Hematopoietic multipotent progenitor cell treated with erythropoietin and hydrocortisone succinate and interleukin-3 and kit ligand, for 8 days (in vitro differentiated cells): Measurements from ENCODE around the gene SPATA20.

ENCODE experiments used
- DNase-seq: peaks from one replicate; pipeline ENCODE4 v3.0.0-alpha.2; 2015

SPATA20 gene

DNA sequence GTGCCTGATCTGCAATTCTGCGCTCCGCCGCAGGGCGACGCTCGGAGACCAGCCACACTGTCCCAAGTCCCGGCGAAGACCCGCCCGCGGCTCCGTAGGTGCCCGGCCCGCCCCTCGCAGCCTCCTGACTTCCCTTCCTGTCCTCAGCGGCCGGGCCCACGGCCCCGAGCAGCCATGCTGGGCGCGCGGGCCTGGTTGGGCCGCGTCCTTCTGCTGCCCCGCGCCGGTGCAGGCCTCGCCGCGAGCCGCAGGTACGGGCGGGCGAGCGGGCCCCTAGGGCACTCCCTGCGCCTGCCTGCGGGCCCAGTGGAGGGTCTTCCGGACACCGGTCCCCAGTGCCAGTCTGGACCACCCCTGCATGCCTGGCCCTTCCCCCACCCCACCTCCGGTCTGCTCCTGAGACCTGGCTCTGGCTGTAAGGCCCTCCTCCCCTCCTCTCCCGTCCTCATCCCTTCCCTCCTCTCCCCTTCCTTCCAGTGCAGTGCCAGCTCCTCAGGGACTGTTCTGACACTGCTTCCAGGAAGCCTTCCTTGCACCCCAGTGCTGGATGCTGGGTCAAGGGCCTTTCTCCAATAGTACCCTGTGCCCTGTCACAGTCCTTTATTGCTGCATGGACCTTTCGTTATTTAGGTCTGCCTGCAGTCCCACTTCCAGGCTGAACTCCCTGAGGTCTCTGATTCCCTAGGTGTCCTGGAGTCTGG lies at the start of gene SPATA20:
Gene SPATA20, plus strand, starts transcription at position 140 of the 701 bp plus-strand sequence. Its CDS starts 35 bp downstream, at position 175.
- peak; percentile 90 for DNase-seq

DNA sequence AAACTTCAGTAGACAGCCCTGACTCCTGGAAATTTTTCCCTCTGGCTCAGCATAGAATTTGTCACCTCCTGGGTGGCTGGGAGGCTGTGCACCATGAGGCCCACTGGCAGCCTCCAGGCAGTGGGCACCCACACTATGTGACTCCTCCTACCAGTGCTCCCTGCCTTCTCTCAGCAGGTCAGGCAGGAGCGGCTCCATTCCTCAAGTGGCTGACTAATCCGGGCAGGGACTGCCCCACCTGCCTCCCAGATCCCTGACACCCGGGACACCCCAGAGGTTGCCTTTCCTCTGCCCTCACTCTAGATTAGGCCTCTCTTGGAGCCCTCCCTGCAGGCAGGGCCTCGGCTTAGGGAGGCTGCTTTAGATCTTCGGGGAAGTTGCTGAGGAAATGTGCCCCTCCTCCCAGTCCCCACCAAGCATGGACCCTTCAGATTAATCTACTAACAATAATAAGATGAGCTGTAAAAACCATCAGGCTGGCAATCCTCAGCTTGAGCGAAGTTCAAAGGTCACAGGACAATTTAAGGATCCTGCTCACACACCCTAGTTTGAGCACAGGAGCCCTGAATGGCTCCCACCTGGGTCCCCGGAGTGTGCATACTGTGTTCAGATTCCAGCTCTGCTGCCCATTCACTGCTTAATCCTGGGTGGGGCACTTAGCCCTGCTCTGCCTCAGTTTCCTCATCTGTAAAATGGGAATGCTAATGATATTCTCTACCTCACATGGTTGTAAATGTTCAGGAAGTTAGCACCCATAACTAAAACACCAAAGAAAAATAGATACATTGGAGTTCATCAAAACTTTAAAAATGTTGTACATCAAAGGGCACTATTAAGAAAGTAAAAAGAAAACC lies 48.7 kb upstream of the SPATA20 start:
- no peak for DNase-seq

DNA sequence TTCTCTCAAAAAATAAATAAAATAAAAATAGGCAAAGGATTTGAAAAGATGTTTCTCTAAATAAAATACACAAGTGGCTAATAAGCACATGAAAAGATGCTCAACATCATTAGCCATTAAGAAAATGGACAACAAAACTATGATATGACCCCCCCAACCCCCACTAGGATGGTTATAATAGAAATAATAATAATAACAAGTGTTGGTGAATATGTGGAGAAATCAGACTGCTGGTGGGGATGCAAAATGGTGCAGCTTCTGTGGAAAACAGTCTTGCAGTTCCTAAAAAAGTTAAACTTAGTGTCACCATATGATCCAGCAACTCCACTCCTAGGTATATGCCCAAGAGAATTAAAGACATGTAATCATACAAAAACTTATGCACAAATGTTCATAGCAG lies 47.7 kb upstream of the SPATA20 start:
- DNase-seq = no peak

DNA sequence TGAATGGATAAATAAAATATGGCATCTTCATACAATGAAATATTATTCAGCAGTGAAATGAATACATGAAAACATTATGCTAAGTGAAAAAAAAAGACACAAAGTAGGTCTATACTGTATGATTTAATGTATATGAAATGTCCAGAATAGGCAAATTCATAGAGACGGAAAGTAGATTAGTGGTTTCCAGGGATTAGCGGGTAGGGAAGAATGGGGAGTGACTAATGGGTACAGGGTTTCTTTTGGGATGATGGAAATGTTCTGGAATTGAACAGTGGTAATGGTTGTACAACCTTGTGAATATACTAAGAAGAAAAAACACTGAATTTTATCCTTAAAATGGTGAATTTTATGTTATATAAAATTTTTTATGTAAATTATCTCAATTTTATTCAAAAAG lies 47.3 kb upstream of the SPATA20 start:
- DNase-seq = no peak

DNA sequence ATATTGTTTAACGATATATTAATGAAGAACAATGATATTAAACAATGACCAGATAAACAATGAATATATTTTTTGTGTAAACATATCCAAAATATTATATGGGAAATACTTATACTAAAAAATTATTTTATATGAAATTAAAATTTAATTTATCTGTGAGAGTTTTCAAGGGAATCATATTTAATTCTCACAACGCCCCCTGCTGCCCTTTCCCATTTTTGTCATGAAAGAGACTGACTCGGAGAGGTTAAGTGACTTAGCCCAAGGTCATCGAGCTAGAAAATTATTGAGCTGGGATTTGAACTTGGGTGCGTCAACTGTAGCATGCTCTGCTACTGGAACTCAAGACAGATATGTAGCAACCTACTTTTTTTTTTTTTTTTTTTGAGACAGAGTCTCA lies 45.9 kb upstream of the SPATA20 start:
- DNase-seq = peak; percentile 62

DNA sequence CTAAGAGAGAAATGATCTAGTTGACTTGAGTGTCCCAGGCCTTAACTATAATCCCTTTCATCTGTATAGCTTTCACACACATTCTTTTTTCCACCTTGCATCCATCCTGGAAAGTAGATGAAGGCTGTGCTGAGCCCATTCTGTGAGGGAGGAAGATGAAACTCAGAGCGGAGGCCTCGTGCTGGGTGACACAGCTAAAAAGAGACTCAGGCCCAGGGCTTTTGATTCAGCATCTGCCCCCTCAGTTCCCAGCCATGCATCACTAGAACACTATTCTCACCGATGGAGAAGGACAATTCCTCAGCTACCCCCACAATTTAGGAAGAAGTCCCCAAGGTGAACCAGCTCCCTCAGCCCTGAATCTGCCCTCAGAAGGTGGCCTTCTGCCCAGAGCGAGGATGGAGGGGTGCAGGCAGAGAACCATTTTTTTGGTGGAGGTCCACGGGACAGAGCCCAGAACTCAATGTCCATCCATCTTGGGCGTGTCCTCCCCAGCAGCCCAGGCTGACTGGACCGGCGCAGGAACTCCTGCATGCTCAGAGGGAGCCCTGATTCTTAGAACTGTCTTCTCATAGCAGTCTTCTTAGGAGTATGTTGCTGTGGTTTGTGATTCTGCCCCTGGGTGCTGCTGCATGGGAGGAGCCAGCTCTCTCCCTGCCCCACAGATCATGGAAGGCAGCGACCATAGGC lies 44.5 kb upstream of the SPATA20 start:
- no peak for DNase-seq

DNA sequence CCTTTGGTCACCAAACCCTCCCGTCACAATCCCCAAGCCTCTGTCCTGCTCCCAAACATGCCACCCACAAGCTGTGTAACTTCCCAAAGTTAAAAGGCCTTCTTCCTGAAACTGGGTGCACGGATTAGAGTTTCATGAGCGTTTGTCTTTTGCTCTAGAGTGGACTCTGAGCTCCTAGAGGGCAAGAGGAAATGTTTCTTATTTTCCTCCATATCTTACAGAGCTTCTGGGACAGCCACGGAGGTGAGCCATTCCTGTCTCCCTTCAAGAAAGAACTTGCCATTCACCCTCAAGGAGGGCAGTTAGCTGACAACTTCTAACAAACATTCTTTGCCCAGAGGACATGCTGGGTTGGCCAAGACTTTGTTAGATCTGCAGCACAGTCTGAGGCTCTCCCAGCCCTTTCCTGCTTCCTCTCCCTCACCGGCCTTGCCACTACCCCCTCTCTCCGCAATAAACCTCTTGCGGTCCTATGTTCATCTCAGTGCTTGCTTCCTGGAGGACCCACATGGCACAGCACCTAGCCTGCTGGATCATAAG lies 41.3 kb upstream of the SPATA20 start:
- DNase-seq = no peak

DNA sequence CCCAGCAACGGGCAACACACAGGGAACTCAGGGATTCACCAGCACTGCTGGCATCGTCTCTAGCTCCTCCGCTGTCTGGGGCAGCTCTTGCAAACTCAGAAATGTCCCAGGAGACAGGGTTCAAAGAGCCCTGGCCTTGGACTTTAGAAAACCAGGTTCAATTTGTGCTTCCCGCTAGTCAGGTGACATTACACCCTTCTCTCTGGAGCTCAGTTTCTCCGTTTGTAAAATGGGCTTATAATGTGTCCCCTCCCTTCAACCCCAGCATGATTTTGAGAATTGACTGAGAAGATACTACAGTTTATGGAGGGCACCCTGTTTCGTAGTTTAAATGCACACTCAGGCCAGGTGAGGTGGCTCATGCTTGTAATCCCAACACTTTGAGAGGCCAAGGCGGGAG lies 40.7 kb upstream of the SPATA20 start:
- DNase-seq = no peak

DNA sequence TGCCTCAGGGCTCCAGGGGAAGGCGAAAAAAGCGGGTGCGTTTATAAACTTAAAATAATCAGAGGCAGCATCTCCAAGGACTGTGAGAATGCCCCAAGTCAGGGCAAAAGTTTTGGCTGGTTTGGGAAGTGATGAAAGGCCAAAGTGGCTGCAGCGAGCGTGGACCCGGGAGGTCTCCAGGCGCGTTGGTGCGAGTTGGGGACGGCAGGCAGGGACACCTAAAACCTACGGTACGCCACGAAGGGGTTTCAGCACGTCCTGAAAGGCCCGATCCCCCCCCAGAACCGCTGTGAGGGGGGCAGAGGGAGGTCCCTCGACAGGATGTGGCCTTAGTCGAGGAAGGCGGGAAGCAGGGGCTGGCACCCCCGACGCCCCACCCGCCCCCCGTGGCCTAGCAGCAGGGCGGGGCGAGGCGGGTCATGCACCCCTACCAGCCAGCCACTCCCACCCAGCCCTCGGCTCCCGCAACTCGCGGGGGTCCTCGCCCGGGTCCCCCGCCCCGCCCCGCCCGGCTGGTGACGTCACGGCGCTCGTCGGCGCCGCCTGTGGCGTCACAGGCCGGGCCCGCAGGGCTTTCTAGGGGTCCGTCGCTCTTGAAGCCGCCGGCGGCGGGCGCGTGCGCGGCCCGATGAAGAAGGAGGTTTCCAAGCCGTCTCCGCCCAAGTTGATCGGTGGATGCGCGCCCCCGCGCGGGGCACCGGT lies 39.0 kb upstream of the SPATA20 start, which contains the start of gene MYCBPAP:
Gene MYCBPAP, plus strand, starts transcription at position 569 of the 702 bp plus-strand sequence. CDS start 236 bp downstream, outside the sequence.
- DNase-seq = peak; percentile 84

DNA sequence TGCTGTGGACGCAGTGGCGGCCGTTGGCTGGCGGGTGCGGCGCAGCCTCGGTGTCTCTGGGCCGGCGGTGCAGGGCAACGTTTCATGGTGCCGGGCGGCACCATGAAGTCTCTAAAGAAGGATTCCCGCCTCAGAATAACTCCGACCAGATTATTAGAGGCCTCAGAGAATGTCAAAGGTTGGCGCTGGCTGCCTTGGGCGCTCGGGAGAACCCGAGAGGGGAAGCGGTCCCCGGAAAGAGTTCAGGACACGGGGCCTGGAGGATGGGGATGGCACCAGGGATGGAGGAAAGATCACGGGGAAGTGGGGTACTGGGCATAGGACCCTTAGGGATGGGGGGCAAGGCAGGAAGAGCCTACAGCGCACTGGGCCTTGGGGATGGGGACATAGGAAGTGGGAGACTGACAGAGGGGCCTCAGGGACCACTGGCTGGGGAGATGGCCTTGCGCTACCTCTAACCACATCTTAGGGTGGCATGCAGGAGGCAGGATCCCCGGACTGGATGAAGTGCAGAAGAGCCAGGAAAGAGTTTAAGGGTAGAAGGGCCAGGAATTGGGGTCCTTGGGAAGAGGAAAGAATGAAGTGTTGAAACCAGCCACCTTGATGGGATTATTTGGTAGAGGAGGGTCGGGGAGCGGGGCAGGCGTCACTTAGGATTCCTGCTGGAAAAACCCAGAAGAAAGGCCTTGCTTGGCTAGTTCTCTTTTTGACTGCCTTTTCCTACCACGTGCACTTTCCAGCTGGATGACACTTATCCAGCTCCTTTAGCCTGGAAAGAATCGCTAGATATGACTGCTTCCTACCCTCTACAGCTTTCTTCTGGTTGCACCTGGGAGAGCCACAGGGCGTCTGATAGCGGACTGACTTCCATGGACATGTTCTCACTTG lies 38.2 kb upstream of the SPATA20 start:
- no peak for DNase-seq

DNA sequence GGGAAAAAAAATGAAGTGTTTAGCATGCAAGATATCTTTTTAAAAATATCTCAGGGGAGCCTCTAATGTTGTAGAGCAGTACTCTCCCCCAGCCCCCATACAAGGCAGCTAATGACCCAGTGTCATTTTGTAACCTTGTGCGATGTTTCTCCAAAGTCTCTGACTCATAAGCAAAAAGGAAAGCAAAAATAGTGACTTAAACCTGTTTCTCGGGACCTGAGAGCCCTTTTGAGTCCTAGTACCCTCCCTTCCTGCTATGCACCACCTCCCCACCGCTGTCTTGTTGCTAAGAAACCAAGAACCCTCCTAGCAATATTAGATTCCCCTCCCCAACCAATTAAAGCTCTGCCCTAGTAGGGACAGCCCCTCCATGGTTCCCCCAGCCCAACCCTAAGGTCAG lies 35.9 kb upstream of the SPATA20 start:
- no peak for DNase-seq

DNA sequence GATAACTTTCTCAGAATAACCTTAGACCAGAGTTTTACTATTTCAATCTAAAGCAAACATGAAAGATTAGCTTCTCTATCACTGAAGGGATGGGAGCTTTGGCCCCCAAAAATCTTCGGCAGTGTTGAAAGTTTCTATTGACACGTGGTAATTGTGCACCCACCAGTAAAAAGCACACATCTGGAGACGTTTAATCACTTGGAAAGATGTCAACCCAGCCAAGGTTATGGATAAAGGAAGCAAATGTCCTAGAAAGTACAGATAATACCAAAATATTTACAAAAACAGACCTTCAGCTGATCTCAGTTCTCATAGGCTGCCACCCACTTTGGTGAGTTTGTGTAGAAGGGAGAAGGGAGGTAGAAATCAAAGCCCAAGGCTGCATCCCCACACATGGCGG lies 33.5 kb upstream of the SPATA20 start:
- no peak for DNase-seq

DNA sequence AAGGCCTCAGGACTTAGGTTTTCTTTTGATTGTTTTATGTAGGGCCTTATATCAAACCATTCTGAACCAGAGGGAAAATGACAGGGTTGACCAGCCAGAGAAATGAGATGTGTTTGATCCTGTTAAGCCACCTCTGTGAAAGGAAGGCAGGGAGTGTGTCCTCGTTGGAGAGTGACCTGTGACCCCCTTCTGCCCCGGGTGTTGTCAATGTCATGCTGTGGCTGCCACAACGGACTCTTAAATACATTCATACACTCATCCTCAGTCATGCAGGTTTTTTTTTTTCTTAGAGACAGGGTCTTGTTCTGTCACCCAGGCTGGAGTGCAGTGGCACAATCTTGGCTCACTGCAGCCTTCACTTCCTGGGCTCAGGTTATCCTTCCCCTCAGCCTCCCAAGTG lies 32.6 kb upstream of the SPATA20 start:
- no peak for DNase-seq

DNA sequence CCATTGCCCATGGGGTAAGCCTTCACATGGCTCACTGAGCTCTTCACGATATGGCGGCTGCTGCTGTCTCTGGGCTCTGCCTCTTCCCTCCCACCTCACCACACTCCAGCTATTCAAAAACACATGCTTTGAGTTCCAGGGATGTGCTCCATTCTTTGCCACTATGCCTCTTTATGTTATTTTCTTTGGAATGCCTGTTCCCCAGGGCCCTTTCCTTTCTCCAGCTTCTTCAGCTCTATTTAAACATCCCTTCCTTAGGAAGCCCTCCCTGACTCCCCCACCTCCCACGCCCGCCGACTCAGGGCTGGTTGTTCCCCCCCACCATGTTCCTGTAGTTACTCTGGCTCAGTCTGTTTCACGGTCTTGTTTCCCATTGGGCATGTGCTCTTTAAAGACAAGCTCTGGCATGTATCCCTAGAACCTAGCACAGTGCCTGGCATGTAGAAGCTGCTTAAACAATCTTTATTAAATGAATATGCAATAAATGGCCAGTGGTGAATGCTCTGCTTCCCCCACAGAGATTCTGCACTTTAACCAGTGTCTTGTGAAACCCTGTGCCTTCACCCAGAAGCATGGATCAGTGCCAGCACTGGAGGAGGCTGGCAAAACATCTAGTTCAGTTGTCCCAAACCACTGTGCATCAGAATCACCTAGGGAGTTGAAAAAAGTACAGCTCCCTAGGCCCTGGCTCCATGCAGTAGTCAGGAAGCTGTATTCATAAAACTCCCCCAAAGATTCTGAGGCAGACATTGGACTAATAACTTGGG lies 31.9 kb upstream of the SPATA20 start:
- no peak for DNase-seq

DNA sequence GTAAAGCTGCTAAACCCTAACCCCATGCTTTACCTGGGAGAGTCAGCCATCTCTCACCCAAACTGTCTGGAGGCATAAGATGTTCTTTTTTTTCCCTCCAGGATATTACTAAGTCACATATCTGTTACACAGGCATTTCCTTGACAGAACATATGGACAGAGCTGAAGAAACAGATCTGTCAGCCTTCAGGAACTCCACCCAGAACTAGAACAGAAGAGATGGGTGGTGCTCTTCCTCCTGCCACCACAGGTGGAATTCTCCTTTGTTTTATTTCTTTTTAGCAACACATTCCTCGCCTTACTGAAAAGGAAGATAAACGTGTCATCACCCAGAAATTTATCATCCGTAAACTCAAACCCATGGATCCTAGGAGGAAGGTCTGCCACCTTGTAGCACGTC lies 30.0 kb upstream of the SPATA20 start:
- no peak for DNase-seq

DNA sequence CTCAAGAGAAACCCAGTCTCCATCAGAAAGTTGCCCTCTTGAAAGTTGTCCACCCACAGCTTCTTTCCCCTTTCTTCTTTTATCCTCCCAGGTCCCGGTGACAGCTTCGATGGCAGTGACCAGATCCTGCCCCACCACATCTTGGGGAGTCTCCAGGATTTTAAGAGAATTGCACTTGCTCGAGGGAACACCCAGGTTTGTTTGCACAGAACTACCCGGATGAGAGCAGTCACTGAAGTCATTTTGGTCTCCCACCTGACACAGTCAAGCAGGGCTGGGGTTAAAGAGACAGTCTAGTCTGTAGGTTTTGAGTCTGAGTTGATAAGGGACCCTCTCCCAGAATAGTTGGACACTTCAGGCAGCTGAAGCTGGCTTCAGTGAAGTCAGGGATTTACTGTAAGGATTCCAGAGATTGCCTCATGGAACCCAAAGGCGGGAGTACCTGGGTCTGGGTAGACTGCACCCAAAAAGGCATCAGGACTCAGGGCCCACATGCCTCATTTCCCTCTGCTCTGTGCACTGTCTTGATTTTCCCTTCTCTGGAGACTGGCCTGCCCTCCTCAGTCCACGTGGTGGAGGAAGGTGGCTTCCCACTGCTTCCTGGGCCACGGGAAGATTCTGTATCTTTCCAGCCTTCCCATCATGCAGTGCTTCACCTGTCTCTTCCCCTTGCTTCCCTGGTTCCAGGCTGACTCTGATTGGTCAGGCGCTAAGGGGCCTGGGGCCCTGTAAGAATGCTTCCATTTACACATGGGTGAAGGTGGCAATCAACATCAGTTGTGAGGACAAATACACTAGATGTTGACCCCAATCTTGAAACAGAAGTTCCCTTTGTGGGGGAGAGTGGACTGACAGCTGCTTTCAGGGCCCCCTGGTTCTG lies 29.2 kb upstream of the SPATA20 start:
- no peak for DNase-seq

DNA sequence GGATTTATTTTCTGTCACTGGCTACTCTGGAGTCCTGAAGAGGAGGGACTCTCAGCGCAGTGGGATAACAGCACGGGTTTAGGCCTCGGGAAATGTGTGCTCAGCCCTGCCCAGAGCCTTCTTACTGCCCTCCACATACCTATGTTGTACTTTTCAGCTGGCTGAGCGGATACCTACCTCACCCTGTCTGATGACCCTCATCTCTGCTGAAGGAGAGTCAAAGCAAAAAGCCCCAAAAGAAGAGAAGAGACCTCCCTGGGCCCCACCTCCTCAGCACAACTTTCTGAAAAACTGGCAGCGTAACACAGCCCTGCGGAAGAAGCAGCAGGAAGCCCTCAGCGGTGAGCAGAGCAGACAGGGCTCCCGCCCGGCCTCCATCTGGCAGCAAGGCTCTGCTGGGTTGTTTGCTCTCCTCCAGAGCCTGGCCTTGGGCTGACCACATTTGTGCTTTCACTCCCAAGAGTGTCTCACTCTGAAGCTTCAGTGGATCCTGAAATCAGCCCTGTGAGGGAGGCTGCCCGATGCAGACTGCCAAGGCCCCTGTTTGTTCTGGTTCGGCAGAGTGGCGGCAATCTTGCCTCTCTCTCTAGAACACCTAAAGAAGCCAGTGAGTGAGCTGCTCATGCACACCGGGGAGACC lies 28.5 kb upstream of the SPATA20 start:
- no peak for DNase-seq

DNA sequence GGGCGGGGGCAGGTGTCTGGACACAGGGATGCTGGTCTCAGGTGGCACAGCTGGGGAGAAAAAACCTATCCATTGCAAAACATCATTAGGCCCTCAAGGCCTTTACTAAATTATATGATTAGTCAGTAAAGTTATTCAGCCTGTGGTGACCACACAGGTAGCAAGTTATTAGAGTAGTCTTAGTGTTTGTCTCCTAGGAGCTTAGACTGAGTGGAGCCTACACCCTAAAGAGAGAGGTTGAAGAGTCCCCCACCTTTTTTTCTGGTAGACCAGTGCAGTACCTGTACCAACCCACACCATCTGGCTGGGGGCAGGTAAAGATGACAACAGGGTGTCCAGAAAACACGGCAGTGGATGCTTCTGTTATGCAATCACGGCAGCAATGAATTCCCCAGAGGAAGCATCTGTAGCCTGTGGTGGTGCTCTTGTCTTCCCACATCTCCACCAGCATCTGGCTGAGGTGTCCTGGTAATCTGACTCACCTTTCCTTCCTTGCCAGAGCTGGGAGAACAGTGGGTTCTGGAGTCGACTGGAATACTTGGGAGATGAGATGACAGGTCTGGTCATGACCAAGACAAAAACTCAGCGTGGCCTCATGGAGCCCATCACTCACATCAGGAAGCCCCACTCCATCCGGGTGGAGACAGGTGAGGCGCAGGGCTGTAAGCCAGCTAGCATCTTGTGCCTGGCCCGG lies 27.7 kb upstream of the SPATA20 start:
- no peak for DNase-seq

DNA sequence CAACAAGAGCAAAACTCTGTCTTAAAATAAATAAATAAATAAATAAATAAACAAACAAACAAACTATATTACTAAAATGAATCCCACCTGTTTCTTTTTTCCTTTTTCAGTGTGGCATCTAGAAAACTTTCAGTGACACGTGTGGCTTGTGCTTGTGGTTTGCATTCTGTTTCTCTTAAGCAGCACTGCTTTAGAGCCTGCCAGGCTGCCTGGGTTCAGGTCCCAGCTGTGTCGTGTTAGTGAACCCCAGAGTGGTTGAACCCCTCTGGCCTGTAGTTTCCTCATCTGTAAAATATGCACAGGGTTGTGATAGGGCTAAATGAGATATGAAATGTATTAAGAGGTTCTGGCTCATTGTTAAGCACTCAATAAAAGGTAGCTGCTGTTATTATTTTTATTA lies 26.5 kb upstream of the SPATA20 start:
- DNase-seq = no peak
